HCT116 (cell line): Measurements from ENCODE around the gene TCF7L2. TPM values are rescaled to one million over a fixed set of nuclear protein-coding genes. Genes with fewer than 3 reads are reported as not detected.

Source experiments
- ATAC-seq: fragments of 200-7000 bp; cut with Tn5 transposase; 2 replicates; pipeline ENCODE4 v1.9.1; 2020; ENCODE audit warnings: mild to moderate bottlenecking, moderate library complexity
- BruUV-seq: library from RNA; stranded (reverse); fragments of 400-500 nt; replicated peaks from 2 replicates; lab custom pipeline; 2021; lab: Mats Ljungman, UMichigan
- CTCF ChIA-PET: fragments of 300-600 bp; sonication (Branson Sonifier 250); formaldehyde crosslinking; loops from one replicate; lab custom pipeline; 2021; ENCODE audit warnings: antibody characterized with exemption; lab: Charles Lee
- POLR2A ChIA-PET: fragments of 300-600, 350-600 bp; sonication (Branson Sonifier 250); formaldehyde crosslinking; loops from one replicate; lab custom pipeline; 2021; ENCODE audit warnings: antibody characterized with exemption; lab: Charles Lee
- RAD21 ChIA-PET, 2 experiments: fragments of 300-600 bp; sonication (Branson Sonifier 250); formaldehyde crosslinking; loops; one replicate each; lab custom pipeline; 2023; ENCODE audit warnings: low total read pairs in 2 of 2; ENCODE audit not compliant: uncharacterized antibody in 2 of 2, unreplicated experiment in 2 of 2, low non-redundant PET in 1 of 2; lab: Charles Lee
- DNase-seq: peaks from one replicate; pipeline ENCODE4 v3.0.0-alpha.2; 2010; ENCODE audit warnings: low read depth, low spot score
- H2AFZ ChIP-seq: fragments of 200-600 bp; shearing (Covaris generic), sonication (generic); 2 replicates; pipeline ENCODE4 v1.6.1; 2017; ENCODE audit warnings: low read depth, mixed run types, mixed read lengths, antibody characterized with exemption, low read length; ENCODE audit not compliant: poor library complexity, severe bottlenecking
- H3K27ac ChIP-seq: 2 replicates; pipeline ENCODE4 v1.5.1; 2012; ENCODE audit warnings: low read depth, low read length
- H3K27me3 ChIP-seq: fragments of 200-600 bp; sonication (generic); 2 replicates; pipeline ENCODE4 v1.6.1; 2016; ENCODE audit warnings: mixed run types, low read length, mixed read lengths; ENCODE audit not compliant: insufficient read depth
- H3K36me3 ChIP-seq, 2 experiments: fragments of 200-500 bp in 1 of 2; fragments of 200-600 bp in 1 of 2; sonication (Bioruptor generic) in 1 of 2; sonication (generic) in 1 of 2; 2 replicates each; pipeline versions ENCODE4 v1.5.1 to v1.6.1; 2014 to 2016; ENCODE audit warnings: low read length in 2 of 2, inconsistent platforms in 1 of 2, mixed read lengths in 1 of 2, mixed run types in 1 of 2; ENCODE audit not compliant: insufficient read depth in 2 of 2, control insufficient read depth in 1 of 2
- H3K4me1 ChIP-seq, 2 experiments: fragments of 200-600 bp in 1 of 2; sonication (generic) in 1 of 2; 2 replicates each; pipeline versions ENCODE4 v1.5.1 to v1.6.1; 2012 to 2017; ENCODE audit warnings: low read length in 2 of 2, inconsistent platforms in 1 of 2, mild to moderate bottlenecking in 1 of 2, mixed read lengths in 1 of 2, mixed run types in 1 of 2, moderate library complexity in 1 of 2; ENCODE audit not compliant: insufficient read depth in 2 of 2, control insufficient read depth in 1 of 2
- H3K4me2 ChIP-seq: fragments of 200-600 bp; sonication (generic); 2 replicates; pipeline ENCODE4 v1.6.1; 2017; ENCODE audit warnings: mixed run types, low read length, mixed read lengths
- H3K4me3 ChIP-seq, 2 experiments: fragments of 200-600 bp in 1 of 2; sonication (generic) in 1 of 2; replicated peaks in 1 of 2; 2 replicates each; pipeline ENCODE4 v1.5.1; 2011 to 2016; ENCODE audit warnings: low read length in 2 of 2, control low read depth in 1 of 2, low read depth in 1 of 2, mild to moderate bottlenecking in 1 of 2, mixed read lengths in 1 of 2, mixed run types in 1 of 2
- H3K79me2 ChIP-seq: fragments of 200-600 bp; sonication (generic); 2 replicates; pipeline ENCODE4 v1.6.1; 2017; ENCODE audit warnings: mild to moderate bottlenecking, mixed run types, low read length, moderate library complexity, mixed read lengths; ENCODE audit not compliant: insufficient read depth
- H3K9ac ChIP-seq: fragments of 200-600 bp; sonication (generic); 2 replicates; pipeline ENCODE4 v1.6.1; 2016; ENCODE audit warnings: low read length, mixed read lengths
- H3K9me2 ChIP-seq: fragments of 200-600 bp; sonication (generic), shearing (Covaris generic); 2 replicates; pipeline ENCODE4 v1.6.1; 2017; ENCODE audit warnings: mixed run types, mild to moderate bottlenecking, moderate library complexity; ENCODE audit not compliant: insufficient read depth
- H3K9me3 ChIP-seq, 2 experiments: fragments of 200-500 bp in 1 of 2; fragments of 200-600 bp in 1 of 2; sonication (Bioruptor generic) in 1 of 2; sonication (generic) in 1 of 2; 2 replicates each; pipeline ENCODE4 v1.6.1; 2014 to 2017; ENCODE audit warnings: low read length in 2 of 2, mixed read lengths in 2 of 2, inconsistent platforms in 1 of 2, low read depth in 1 of 2, mild to moderate bottlenecking in 1 of 2, mixed run types in 1 of 2, moderate library complexity in 1 of 2; ENCODE audit not compliant: control insufficient read depth in 1 of 2, insufficient read depth in 1 of 2
- H4K20me1 ChIP-seq: fragments of 200-600 bp; sonication (generic), shearing (Covaris generic); 2 replicates; pipeline ENCODE4 v1.6.1; 2017; ENCODE audit warnings: mixed run types, mild to moderate bottlenecking, moderate library complexity; ENCODE audit not compliant: insufficient read depth
- EGR1 ChIP-seq: IDR thresholded peaks from 2 replicates; pipeline ENCODE4 v1.6.1; 2012; ENCODE audit warnings: low read depth
- EZH2phosphoT487 ChIP-seq: fragments of 200-600 bp; IDR thresholded peaks from 2 replicates; pipeline ENCODE4 v1.6.1; 2018; ENCODE audit warnings: antibody characterized with exemption, borderline replicate concordance
- FOSL1 ChIP-seq: IDR thresholded peaks from 2 replicates; pipeline ENCODE4 v1.6.1; 2012; ENCODE audit warnings: low read depth
- POLR2A ChIP-seq: IDR thresholded peaks from 2 replicates; pipeline ENCODE4 v1.7.0; 2011; ENCODE audit warnings: borderline replicate concordance; ENCODE audit not compliant: insufficient read depth, insufficient read length; ENCODE audit errors: extremely low read depth
- POLR2AphosphoS5 ChIP-seq: IDR thresholded peaks from 2 replicates; pipeline ENCODE4 v1.6.1; 2011; ENCODE audit warnings: mild to moderate bottlenecking, low read depth, low read length, moderate library complexity
- TCF7L2 ChIP-seq: IDR thresholded peaks from 2 replicates; pipeline ENCODE4 v1.7.0; 2011; ENCODE audit warnings: borderline replicate concordance, inconsistent platforms; ENCODE audit not compliant: insufficient read depth, insufficient read length; ENCODE audit errors: extremely low read depth
- YY1 ChIP-seq: IDR thresholded peaks from 2 replicates; pipeline ENCODE4 v1.6.1; 2011; ENCODE audit warnings: low read length, low read depth, moderate library complexity, mild to moderate bottlenecking; ENCODE audit not compliant: insufficient replicate concordance; ENCODE audit errors: extremely low read depth
- ZFX ChIP-seq: fragments of 450-650 bp; IDR thresholded peaks from 2 replicates; pipeline ENCODE4 v1.6.1; 2017
- ZNF274 ChIP-seq: fragments of 200-500 bp; sonication (Bioruptor generic); IDR thresholded peaks from 2 replicates; pipeline ENCODE4 v1.6.1; 2014; ENCODE audit warnings: mild to moderate bottlenecking, low read depth, low read length, inconsistent platforms
- intact Hi-C: fragments of 100-400 bp; cut with micrococcal nuclease; formaldehyde crosslinking; loops from 2 replicates; pipeline ENCODE4 v1.10.0; 2022
- total RNA-seq: library from RNA; stranded (reverse); gene quantifications from one replicate; pipeline ENCODE4 v1.2.1, GENCODE V29; 2021; ENCODE audit not compliant: unreplicated experiment
- TF ChIP-seq, protein P1 (sequence below): IDR thresholded peaks from 2 replicates; pipeline ENCODE4 v1.6.1; 2012
- TF ChIP-seq, protein P2 (sequence below): IDR thresholded peaks from 2 replicates; pipeline ENCODE4 v1.6.1; 2012
- TF ChIP-seq, protein P3 (sequence below), 3 experiments: fragments of 200-600 bp in 1 of 3; sonication (generic) in 1 of 3; IDR thresholded peaks in 2 of 3; conservative IDR thresholded peaks in 1 of 3; 2 replicates each; pipeline ENCODE4 v1.5.1; 2012 to 2017; ENCODE audit warnings: low read depth in 2 of 3, low read length in 2 of 3, antibody characterized with exemption in 1 of 3, borderline replicate concordance in 1 of 3, control low read depth in 1 of 3, mild to moderate bottlenecking in 1 of 3, mixed read lengths in 1 of 3, mixed run types in 1 of 3, moderate library complexity in 1 of 3; ENCODE audit not compliant: insufficient read depth in 1 of 3

TCF7L2 gene
- total RNA-seq, 1 experiment from 2014 or later: 164 TPM

DNA sequence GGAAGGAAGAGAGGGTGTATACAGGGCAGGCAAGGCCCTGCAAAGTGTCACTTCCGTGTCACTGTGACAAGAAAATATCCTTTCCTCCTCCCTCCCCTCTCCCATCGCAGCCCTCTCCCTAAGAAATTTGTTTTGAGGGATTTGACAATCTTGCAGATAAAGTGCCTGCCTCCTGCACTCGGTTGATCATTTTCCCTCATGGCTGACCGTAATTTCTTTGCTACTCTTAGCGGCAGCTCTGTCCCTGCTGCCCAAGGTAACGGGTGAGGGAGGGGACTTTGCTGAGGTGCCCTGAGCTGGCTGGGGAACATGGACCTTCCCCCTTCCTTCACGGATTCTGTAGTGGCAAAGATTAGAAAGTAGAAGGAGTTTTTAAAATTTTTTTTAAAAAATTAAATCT is 179.1 kb downstream of the TCF7L2 start:
- Histone ChIP-seq H3K4me3 (no peak overlapping the region), H3K9ac (no peak overlapping the region), H3K4me1 (no peaks in the 10 kb centered on the region), H4K20me1 (peaks cover 30% of the 10 kb centered on the region), H3K27me3 (no peaks in the 10 kb centered on the region), H3K9me3 (no peaks in the 10 kb centered on the region), H3K79me2 (peaks cover 97% of the 10 kb centered on the region), H3K4me2 (no peak overlapping the region), H2AFZ (no peak overlapping the region)
- CTCF ChIA-PET: no interaction called here
- ATAC-seq (no peak), DNase-seq (no peak)
- POLR2A ChIA-PET: no interaction called here
- TF ChIP-seq POLR2AphosphoS5 (no peak), EGR1 (no peak), ZFX (no peak), YY1 (no peak), TCF7L2 (no peak), FOSL1 (no peak)
- TF ChIP-seq, protein P1, sequence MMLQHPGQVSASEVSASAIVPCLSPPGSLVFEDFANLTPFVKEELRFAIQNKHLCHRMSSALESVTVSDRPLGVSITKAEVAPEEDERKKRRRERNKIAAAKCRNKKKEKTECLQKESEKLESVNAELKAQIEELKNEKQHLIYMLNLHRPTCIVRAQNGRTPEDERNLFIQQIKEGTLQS: no peak
- TF ChIP-seq, protein P2, sequence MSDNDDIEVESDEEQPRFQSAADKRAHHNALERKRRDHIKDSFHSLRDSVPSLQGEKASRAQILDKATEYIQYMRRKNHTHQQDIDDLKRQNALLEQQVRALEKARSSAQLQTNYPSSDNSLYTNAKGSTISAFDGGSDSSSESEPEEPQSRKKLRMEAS: no peak
- TF ChIP-seq, all 23 proteins: peak for 0
- RAD21 ChIA-PET: no interaction called here
- intact Hi-C loops: no loop called here
- Histone ChIP-seq H3K9me2 (no peaks in the 10 kb centered on the region), H3K27ac (no peak overlapping the region), H3K36me3 (peaks cover 4 to 7% of the 10 kb centered on the region in 2 experiments; a peak in 3 of 4 replicates)
- no TSS peak for BruUV-seq

DNA sequence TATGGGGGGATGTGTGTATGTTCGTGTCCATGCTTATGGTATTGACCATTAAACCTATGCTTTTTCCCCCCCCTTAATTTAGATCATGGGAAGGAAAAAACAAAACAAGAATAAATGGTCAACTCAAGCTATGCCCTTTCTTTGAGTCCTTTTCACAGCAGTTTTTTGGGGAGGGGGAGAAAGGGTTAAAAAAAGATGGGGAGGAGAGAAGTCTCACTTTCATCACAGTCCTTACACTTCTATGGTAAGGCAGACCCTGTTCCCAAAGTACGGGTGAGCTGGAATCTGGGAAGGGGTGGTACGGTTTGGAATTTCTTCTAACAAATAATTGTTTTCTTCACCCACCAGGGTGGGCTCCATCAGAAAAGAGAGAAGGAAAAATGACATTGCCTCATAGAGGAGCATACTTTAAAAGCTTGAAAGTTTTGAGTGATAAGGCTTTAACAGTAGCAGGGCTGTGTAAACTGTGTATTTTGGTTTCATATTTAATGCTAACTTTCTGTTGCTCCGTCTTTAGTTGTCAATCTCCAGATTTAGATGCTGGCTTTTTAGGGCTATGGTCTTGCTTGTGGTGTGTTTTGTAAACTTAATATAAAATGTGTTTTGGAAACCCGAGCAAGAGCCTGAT is 180.1 kb downstream of the TCF7L2 start:
- DNase-seq (no peak), ATAC-seq (no peak)
- H3K4me2 ChIP-seq: no peak overlapping the region
- H3K9me2 ChIP-seq: no peaks in the 10 kb centered on the region
- no peaks in the 10 kb centered on the region for H3K9me3 ChIP-seq
- H3K27me3 ChIP-seq: no peaks in the 10 kb centered on the region
- intact Hi-C loops: no loop called here
- no peak overlapping the region for H3K4me3 ChIP-seq
- no peak overlapping the region for H2AFZ ChIP-seq
- peaks cover 27% of the 10 kb centered on the region for H4K20me1 ChIP-seq
- POLR2A ChIA-PET: interaction anchor here (0.5 kb wide), 1 partner anchor 28 kb away, joined by 3 read pairs; no protein-coding TSS in a partner anchor
- H3K79me2 ChIP-seq: peaks cover 97% of the 10 kb centered on the region
- RAD21 ChIA-PET: no interaction called here
- no TSS peak for BruUV-seq
- no peak overlapping the region for H3K27ac ChIP-seq
- H3K9ac ChIP-seq: no peak overlapping the region
- H3K36me3 ChIP-seq: peaks cover 4 to 9% of the 10 kb centered on the region in 2 experiments
- no peaks in the 10 kb centered on the region for H3K4me1 ChIP-seq
- CTCF ChIA-PET: interaction anchor here (1.3 kb wide), 1 partner anchor 9 kb away, joined by 4 read pairs; no protein-coding TSS in a partner anchor
- TF ChIP-seq, protein P1: no peak
- TF ChIP-seq, protein P2: no peak
- TF ChIP-seq POLR2A (no peak), POLR2AphosphoS5 (no peak), TCF7L2 (no peak), ZNF274 (no peak), EZH2phosphoT487 (no peak)
- TF ChIP-seq, protein P3, sequence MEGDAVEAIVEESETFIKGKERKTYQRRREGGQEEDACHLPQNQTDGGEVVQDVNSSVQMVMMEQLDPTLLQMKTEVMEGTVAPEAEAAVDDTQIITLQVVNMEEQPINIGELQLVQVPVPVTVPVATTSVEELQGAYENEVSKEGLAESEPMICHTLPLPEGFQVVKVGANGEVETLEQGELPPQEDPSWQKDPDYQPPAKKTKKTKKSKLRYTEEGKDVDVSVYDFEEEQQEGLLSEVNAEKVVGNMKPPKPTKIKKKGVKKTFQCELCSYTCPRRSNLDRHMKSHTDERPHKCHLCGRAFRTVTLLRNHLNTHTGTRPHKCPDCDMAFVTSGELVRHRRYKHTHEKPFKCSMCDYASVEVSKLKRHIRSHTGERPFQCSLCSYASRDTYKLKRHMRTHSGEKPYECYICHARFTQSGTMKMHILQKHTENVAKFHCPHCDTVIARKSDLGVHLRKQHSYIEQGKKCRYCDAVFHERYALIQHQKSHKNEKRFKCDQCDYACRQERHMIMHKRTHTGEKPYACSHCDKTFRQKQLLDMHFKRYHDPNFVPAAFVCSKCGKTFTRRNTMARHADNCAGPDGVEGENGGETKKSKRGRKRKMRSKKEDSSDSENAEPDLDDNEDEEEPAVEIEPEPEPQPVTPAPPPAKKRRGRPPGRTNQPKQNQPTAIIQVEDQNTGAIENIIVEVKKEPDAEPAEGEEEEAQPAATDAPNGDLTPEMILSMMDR (IDR thresholded peaks at IDR 0.05 in 2 of 3, conservative IDR thresholded peaks at IDR 0.05 in 1 of 3; ENCODE audit: borderline replicate concordance in 1 of 3, insufficient read depth in 1 of 3, low read depth in 2 of 3, low read length in 2 of 3): no peak
